HG02885 (cell line): ENCODE data around the gene KRTAP10-11.
"Not testable (repeated sequence)": the region's sequence is repeated elsewhere in the genome, so short reads cannot be mapped to it uniquely, and the experiment has no call there.

Experiments used
- ATAC-seq: cut with Tn5 transposase; IDR thresholded peaks from one replicate; pipeline ENCODE4 v1.9.1; 2021; ENCODE audit warnings: mild to moderate bottlenecking; ENCODE audit not compliant: unreplicated experiment, poor library complexity

KRTAP10-11 gene

DNA sequence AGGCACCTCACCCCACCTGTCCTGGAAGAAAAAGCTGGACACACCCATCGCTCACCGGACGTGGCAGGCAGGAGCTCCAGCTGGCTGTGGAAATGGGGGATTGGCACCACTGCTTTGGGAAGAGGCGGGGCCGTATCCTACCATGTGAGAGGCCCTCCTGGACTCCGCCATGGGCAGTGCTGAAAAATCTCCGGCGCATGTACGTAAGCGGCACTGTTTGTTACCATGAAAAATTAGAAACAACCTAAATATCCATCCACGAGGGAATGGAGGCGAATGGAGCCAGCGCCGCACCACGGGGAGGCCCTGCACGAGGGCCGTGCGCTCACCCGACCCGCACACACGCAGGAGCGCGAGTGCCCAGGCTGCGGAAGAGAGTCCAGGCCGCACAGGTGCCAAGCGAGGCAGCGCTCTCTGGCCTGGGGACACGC lies 31.2 kb upstream of the KRTAP10-11 start:
- ATAC-seq: no peak

DNA sequence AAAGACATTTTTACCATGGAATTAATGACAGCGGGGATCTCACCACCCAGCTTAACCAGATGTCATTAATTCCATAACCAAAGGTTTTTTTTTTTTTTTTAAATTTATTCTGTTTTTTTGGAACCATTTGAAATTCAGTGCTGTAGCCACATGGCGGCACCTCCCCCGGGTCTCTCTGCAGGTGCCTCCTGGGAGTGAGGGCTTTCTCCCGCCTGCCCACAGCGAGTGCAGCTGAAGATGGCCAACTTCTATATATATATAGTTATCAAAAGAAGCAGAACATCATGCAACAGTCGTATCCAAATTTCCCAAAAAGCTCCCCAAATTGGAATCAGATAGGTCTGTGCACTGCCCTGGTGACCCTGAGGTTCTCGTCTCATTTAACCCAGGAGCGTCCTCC lies 30.7 kb upstream of the KRTAP10-11 start:
- ATAC-seq: no peak

DNA sequence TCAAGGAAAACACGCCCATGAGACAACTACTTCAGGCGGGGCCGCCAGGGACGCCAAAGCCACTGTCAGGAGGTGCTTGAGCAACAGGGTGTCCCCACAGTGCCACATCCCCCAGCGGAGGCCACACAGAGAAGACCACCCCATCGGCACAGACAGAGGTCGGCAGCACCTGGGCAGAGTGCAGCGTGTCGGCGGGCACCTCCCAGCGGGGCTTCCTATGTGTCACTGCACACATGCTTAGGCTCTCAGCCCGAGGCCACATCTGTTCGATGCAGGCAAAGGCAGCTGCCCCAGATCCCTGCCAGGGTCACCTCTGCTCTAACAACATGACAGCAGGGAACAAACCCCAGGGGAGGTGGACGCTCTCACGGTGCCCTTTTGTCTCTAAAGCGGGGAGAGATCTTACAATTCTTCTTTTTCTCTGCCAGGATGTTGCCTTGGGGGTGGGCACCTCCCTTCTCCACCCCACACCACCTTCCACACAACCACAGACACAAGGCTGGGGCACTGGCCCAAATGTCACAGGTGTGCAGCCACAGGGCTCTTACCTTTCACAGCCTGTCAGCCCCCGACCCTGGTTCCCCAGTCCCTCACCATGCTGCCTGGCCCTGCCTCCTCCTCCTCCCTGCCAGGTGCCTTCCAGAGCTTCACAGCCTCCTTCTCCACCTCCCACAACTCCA lies 30.2 kb upstream of the KRTAP10-11 start:
- ATAC-seq: no peak

DNA sequence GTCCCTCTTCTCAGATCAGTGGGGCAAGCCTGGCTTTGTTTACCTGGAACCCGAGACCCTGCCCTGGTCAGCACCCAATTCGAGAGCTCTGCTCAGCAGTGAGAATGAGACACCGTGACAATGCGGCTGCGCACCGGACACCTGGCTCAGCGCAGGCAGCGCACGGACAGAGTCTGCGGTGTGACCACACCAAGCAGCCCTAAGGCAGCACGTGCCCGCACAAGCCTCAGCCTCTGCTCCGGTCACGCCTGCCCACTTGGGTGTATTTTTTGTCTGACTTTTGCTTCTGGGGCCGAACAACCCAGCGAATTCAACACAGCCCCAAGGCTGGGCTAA lies 29.7 kb upstream of the KRTAP10-11 start:
- no peak for ATAC-seq

DNA sequence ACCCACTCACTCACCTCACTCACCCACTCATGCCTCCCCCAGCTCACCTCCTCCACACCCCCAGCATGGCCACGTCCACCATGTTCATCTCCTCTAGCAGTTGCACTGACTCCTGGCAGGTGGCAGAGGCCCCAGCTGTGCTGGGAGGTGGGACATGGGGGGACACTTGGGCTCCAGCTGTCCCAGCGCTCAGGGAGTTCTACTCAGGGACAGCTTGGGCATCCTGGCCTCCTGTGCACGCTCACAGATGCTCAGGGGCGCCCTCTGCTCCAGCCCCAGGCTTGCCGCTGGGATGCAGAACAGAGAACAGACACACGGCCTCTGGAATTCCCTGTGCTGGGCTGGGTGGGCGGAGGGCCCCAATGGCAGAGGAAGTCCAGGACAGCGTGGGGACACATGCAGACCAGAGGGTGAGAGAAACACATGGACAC lies 29.1 kb upstream of the KRTAP10-11 start:
- no peak for ATAC-seq

DNA sequence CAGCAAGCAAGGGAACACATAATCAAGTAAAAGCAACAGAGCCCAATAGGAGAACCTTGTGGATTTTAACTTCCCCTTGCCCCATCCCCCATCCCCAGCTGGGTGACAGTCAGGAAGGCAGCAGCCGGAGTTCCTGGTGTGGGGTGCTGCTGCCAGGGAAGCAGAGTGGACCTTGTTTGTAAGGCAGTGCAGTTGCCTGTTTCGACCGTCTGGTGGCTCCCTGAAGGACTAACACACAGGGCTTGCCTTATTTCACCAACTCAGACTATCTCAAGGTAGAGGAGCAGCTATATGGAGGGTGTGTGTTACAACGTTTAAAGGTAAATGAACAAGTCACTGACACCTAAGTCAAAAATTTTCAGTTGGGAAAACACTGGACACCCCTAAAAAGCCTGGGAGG lies 27.7 kb upstream of the KRTAP10-11 start:
- ATAC-seq: no peak

DNA sequence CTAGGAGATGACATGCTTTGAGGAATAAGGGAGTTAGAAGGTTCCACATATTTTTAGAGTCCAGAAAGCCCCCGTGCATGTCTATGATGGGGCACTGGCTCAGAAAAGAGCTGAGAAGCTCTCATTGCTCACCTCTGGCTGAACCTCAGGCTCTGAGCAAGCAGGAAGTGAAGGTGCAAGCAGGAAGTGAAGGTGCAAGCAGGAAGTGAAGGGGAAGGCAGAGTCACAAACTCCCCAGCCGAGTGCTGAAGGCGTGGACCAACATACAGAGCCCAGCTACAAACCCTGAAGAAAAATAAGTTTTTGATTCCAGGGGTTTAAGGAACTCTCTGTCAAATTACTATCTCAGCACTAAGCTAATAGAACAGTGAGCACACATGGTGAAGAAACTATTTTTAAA lies 27.3 kb upstream of the KRTAP10-11 start:
- ATAC-seq: no peak

DNA sequence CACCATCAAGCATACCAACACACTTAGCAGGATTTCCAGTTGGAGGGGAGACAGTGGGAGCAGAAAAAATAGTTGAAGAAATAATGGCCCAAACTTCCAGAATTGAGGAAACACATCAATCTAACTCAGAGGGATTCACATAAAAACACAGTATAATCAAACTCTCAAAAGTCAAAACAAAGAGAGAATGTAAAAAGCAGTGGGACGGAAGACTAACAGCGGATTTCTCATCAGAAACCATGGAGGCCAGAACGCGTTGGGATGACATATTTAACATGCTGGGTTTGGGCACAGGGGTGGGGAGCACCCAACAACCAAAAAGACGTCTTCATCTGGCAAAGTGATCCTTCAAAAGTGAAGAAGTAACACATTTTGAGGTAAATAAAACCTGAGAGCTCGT lies 26.3 kb upstream of the KRTAP10-11 start:
- ATAC-seq: no peak

DNA sequence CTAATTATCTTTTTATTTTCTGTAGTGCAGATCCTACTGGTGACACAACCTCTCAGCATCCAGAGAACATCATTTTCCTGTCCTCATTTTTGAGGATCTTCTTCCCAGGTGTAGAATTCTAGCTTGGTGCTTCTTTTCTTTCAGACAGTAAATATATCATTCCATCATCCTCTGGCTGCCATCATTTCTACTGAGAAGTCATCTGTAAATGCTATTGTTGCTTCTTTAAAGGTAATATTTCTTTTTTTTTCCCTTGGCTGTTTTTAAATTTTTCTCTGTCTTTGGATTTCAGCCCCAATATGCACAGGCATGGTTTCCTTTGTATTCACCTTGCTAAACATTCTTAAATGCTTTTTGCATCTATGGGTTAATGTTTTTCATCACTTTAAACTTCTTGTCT lies 22.6 kb upstream of the KRTAP10-11 start:
- ATAC-seq: no peak

DNA sequence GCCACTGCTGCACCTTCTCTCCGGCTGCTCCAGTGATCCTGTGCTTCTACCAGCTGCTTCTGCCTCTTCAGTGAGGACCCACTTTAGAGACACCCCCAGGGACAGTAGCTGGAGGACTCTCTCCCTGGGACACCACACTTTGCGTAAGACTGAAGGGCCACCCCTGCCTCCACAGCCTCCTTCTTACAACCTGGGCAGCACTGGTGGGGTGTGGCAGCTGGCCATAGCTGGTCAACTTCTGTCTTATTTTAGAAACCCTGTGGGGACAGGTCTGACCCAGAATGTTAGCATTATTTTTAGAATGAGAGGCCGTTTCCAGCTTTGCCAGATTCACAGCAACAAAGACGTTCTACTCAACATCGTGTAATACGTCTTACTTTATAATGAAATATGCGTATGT lies 20.5 kb upstream of the KRTAP10-11 start:
- ATAC-seq: no peak

DNA sequence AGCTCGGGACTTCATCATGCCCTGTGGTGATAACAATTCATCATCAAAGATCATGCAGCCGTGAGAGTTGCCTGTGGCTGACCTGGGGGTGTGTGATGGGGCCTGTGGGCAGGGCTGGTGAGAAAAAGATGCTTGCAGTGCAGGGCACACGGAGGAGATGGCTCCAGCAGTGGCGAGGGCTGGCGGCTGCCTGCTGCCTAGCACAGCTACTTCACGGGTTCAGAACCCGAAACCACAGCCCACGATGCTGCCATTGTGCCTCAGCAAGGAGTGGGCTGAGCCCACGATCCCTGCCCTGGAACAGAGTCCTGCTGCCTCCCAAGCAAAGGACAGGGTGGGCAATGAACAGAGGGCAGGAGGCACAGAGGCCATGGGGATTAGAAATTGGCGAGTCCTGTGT lies 20.0 kb upstream of the KRTAP10-11 start:
- no peak for ATAC-seq

DNA sequence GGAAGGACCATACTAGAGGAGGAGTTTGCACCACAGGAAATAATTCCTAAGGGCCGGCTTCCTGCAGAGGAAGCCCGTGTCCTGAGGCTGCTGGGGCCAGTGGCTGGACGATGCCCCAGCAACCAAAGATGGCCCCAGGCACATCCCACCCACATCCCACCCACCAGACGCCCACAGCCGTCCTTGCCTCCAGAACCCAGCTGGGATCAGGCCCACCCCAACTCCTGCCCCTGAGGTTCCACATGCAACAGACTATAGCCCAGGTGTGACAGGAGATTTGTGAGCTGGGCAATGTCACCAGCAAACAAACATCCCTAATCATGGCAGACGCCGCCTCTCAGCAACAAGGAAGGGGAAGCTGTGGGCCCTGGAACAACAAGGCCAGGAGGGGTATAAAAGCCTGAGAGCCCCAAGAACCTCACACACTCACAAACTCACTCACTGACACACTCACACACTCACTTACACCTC lies 19.5 kb upstream of the KRTAP10-11 start, which contains the start of gene KRTAP10-9:
Gene KRTAP10-9 (plus strand): TSS at position 421 of the 471 bp plus-strand sequence. CDS start 79 bp downstream, outside the sequence.
- no peak for ATAC-seq

DNA sequence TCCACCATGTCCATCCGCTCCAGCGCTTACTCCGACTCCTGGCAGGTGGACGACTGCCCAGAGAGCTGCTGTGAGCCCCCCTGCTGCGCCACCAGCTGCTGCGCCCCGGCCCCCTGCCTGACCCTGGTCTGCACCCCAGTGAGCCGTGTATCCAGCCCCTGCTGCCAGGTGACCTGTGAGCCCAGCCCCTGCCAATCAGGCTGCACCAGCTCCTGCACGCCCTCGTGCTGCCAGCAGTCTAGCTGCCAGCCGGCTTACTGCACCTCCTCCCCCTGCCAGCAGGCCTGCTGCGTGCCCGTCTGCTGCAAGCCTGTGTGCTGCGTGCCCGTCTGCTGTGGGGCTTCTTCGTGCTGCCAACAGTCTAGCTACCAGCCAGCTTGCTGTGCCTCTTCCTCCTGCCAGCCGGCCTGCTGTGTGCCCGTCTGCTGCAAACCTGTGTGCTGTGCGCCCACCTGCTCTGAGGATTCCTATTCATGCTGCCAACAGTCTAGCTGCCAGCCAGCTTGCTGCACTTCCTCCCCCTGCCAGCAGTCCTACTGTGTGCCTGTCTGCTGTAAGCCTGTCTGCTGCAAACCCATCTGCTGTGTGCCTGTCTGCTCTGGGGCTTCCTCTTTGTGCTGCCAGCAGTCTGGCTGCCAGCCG lies 18.9 kb upstream of the KRTAP10-11 start:
- ATAC-seq: not testable (repeated sequence)

DNA sequence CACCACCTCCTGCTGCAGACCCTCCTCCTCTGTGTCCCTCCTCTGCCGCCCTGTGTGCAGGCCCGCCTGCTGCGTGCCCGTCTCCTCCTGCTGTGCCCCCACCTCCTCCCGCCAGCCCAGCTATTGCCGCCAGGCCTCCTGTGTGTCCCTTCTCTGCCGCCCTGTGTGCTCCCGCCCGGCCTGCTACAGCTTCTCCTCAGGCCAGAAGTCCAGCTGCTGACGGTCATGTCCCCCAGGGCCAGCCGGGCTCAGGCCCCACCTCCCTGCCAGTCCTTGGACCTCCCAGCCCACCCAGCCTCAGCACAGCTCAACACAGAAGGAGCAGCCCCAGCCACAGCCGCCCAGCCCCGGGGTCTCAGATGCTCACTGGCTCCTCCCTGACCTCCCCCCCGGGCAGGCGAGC lies 18.4 kb upstream of the KRTAP10-11 start:
- not testable (repeated sequence) for ATAC-seq

DNA sequence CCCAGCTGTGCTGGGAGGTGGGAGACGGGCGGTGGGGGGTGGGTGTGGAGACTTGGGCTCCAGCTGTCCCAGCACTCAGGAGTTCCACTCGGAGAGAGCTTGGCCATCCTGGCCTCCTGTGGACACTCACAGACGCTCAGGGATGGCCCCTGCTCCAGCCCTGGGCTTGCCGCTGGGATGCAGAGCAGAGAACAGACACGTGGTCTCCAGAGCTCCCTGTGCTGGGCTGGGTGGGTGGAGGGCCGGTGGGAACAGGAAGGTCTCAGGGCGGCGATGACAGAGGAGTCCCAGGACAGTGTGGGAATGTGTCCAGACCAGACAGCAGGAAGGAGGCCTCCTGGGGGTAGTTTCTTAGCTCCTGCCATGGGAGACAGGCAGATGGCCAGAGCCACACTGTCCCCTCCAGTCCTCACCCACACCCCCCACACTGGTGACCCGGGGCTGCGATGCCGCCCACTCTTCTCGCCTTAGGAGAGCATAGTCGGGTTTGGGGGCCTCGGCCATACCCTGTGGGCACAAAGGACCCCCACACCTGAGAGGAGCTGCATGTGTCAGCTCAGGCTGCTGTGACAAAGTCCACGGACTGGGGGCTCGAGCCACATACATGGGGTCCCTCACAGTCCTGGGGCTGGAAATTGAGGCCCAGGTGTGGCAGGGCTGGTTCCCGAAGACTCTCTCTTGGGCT lies 17.4 kb upstream of the KRTAP10-11 start:
- ATAC-seq: no peak

DNA sequence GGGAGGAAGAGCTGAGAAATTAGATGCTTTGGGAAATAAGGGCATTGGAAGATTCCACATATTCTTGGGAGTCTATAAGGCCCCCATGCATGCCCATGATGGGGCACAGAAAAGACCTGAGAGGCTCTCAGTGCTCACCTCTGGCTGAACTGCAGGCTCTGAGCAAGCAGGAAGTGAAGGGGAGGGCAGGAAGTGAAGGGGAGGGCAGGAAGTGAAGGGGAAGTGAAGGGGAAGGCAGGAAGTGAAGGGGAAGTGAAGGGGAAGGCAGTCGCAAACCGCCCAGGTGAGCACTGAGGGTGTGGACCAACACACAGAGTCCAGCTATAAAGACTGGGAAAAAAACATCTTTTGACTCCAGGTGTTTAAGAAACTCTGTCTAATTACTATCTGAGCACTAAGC lies 15.8 kb upstream of the KRTAP10-11 start:
- ATAC-seq: no peak

DNA sequence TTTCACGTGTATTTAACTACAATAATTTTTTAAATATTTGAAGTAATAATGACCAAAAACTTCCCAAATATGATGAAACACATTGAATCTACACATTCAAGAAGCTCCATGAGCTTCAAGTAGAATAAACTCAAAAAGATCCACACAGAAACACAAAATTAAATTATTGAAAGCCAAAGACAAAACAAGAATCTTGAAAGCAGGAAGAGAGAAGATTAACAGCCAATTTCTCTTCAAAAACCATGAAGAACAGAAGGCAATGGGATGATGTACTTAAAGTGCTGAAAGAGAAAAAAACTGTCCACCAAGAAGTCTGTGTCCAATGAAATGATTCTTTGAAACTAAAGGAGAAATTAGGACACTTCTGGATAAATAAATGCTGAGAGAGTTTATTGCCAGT lies 14.1 kb upstream of the KRTAP10-11 start:
- no peak for ATAC-seq

DNA sequence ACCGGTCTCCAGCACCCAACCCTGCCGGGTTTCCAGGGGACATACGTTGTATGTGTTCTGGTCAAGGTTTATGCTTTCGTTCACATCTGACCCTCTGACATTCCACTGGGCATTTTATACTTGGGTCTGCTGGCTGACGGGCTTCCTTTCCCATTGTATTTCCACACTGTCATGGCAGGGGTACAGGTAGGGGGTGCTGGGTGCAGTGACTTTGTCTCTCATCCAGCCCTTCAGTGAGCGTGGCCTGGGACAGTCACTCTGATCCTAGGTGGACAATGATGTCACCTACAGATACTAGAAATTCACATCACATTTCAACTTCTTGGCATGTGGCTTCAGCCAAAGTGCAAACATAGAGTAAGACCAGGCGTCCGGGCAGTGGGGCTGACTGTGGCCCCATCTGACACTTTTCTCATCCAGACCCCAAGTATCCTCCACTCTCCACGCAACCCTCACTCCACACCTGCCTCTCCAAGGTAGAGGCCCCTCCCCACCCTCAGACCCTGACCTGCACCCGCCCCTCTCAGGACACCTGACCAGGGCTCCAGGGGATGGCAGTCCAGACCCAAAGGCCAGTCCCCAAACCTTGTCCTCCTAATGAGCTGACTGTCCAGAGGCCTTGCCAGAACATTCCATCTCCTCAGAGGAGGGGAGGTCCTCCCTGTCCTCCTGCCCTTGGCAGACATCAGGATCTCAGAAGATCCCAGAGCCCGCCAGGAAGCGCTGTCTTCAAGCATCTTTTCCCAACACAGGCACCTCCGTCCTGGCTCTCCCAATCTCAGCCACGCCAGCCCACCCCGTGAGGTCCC lies 9.8 kb upstream of the KRTAP10-11 start:
- ATAC-seq: no peak

DNA sequence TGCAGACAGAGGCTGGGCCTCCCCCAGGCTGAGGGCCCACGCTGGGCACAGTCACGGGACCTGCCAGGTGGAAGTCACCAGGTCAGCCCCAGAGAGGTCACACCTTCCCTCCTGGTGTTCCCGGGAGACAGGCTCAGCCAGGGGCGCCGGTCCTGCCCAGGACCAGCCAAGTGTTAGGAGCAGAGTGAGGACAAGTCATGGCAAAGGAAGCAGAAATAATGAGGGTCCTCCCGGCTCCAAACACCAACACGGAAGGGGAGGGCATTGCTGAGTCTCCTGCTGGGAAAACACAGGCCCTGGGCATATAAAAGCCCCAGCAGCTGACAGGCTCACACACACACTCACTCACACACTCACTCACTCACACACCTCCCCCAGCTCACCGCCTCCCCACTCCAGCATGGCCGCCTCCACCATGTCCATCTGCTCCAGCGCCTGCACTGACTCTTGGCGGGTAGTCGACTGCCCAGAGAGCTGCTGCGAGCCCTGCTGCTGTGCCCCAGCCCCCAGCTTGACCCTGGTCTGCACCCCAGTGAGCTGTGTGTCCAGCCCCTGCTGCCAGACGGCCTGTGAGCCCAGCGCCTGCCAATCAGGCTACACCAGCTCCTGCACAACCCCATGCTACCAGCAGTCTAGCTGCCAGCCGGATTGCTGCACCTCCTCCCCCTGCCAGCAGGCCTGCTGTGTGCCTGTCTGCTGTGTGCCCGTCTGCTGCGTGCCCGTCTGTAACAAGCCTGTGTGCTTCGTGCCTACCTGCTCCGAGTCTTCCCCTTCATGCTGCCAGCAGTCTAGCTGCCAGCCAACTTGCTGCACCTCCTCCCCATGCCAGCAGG lies 9.0 kb upstream of the KRTAP10-11 start, which contains the start of gene KRTAP10-10:
Gene KRTAP10-10 (plus strand): TSS at position 339 of the 833 bp plus-strand sequence. CDS start 62 bp downstream, at position 401.
- ATAC-seq: no peak
